ENCODE data around the gene ABI2.

Gene ABI2

DNA sequence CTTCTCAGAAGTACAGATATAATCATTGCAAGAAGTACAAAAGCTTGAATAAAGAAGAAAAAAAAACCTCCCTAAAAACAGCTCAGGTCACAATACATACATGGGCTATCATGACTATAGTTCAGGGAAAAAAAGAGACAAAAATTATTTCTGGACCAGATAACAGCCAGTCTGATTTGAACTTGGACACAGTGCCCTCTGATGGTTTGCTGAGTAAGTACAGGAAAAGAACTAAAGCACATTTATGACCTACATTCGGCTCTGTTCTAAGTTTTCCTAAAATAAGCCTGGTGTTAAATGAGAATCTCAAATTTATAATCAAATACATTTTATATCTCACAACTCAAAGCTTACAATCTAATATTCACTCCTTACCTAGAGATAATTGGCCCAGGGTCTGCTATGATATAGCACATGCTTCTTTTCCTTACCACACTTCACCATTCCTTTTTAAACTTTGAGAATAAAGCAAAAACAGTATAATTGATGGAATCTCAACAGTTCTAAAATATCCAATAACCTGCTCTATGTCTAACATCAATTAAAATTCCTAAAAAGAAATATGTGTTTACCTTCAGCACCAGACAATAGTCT, 125.8 kb downstream of the ABI2 start:
- H2AFZ ChIP-seq (ENCODE audit: low read depth, low read length, severe bottlenecking): no peak overlapping the region
- H3K27ac ChIP-seq (ENCODE audit: low read depth, low read length): no peak overlapping the region
- H3F3A ChIP-seq (ENCODE audit: insufficient read depth): no peaks in the 10 kb centered on the region; the same call in 1 of the 2 replicates
- no peaks in the 10 kb centered on the region for H3K36me3 ChIP-seq (ENCODE audit: low read length)
- H3K9me3 ChIP-seq (ENCODE audit: insufficient read depth, low read length): no peaks in the 10 kb centered on the region
- H3K27me3 ChIP-seq (ENCODE audit: low read length): no peaks in the 10 kb centered on the region
- no peak overlapping the region for H3K9ac ChIP-seq (ENCODE audit: low read length)
- H3K4me3 ChIP-seq (ENCODE audit: insufficient read depth, low read length, poor library complexity, severe bottlenecking): no peak overlapping the region
- H3K4me2 ChIP-seq (ENCODE audit: low read depth, low read length, poor library complexity, severe bottlenecking): no peak overlapping the region
- no peaks in the 10 kb centered on the region for H3K79me2 ChIP-seq (ENCODE audit: insufficient read depth, low read length)
- TF ChIP-seq EZH2phosphoT487 (conservative IDR thresholded peaks at IDR 0.05; ENCODE audit: low read length): no peak
- TF ChIP-seq, protein P1, sequence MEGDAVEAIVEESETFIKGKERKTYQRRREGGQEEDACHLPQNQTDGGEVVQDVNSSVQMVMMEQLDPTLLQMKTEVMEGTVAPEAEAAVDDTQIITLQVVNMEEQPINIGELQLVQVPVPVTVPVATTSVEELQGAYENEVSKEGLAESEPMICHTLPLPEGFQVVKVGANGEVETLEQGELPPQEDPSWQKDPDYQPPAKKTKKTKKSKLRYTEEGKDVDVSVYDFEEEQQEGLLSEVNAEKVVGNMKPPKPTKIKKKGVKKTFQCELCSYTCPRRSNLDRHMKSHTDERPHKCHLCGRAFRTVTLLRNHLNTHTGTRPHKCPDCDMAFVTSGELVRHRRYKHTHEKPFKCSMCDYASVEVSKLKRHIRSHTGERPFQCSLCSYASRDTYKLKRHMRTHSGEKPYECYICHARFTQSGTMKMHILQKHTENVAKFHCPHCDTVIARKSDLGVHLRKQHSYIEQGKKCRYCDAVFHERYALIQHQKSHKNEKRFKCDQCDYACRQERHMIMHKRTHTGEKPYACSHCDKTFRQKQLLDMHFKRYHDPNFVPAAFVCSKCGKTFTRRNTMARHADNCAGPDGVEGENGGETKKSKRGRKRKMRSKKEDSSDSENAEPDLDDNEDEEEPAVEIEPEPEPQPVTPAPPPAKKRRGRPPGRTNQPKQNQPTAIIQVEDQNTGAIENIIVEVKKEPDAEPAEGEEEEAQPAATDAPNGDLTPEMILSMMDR (IDR thresholded peaks at IDR 0.05; ENCODE audit: insufficient read depth, low read length, poor library complexity, severe bottlenecking): peak; percentile 54
- no peaks in the 10 kb centered on the region for H4K20me1 ChIP-seq (ENCODE audit: low read depth, low read length)
- H3K9me2 ChIP-seq (replicated peaks; ENCODE audit: insufficient read depth, low read length): no peaks in the 10 kb centered on the region

- TF ChIP-seq, protein P1 (IDR thresholded peaks at IDR 0.05; ENCODE audit: insufficient read depth, low read length, poor library complexity, severe bottlenecking): no peak
- TF ChIP-seq EZH2phosphoT487 (conservative IDR thresholded peaks at IDR 0.05; ENCODE audit: low read length): no peak
- Histone ChIP-seq H4K20me1 (ENCODE audit: low read depth, low read length) (no peaks in the 10 kb centered on the region), H3K27ac (ENCODE audit: low read depth, low read length) (no peak overlapping the region), H3K9me2 (replicated peaks; ENCODE audit: insufficient read depth, low read length) (no peaks in the 10 kb centered on the region), H3K4me2 (ENCODE audit: low read depth, low read length, poor library complexity, severe bottlenecking) (no peak overlapping the region), H3K27me3 (ENCODE audit: low read length) (no peaks in the 10 kb centered on the region), H2AFZ (ENCODE audit: low read depth, low read length, severe bottlenecking) (no peak overlapping the region), H3K4me3 (ENCODE audit: insufficient read depth, low read length, poor library complexity, severe bottlenecking) (no peak overlapping the region), H3K79me2 (ENCODE audit: insufficient read depth, low read length) (no peaks in the 10 kb centered on the region), H3K36me3 (ENCODE audit: low read length) (no peaks in the 10 kb centered on the region), H3K9me3 (ENCODE audit: insufficient read depth, low read length) (no peaks in the 10 kb centered on the region), H3F3A (ENCODE audit: insufficient read depth) (no peaks in the 10 kb centered on the region; the same call in 1 of the 2 replicates), H3K9ac (ENCODE audit: low read length) (no peak overlapping the region)
Measured at GRCh38 chr2:203455209-203455608, 127.0 kb downstream of the ABI2 start.

- H3K79me2 ChIP-seq (ENCODE audit: insufficient read depth, low read length): no peaks in the 10 kb centered on the region
- H2AFZ ChIP-seq (ENCODE audit: low read depth, low read length, severe bottlenecking): no peak overlapping the region
- no peaks in the 10 kb centered on the region for H3K9me2 ChIP-seq (replicated peaks; ENCODE audit: insufficient read depth, low read length)
- H3K36me3 ChIP-seq (ENCODE audit: low read length): no peaks in the 10 kb centered on the region
- no peaks in the 10 kb centered on the region for H3F3A ChIP-seq (ENCODE audit: insufficient read depth)
- H3K4me2 ChIP-seq (ENCODE audit: low read depth, low read length, poor library complexity, severe bottlenecking): no peak overlapping the region
- H3K4me3 ChIP-seq (ENCODE audit: insufficient read depth, low read length, poor library complexity, severe bottlenecking): no peak overlapping the region
- no peaks in the 10 kb centered on the region for H3K27me3 ChIP-seq (ENCODE audit: low read length)
- H3K9ac ChIP-seq (ENCODE audit: low read length): no peak overlapping the region
- no peaks in the 10 kb centered on the region for H3K9me3 ChIP-seq (ENCODE audit: insufficient read depth, low read length)
- TF ChIP-seq, protein P1 (IDR thresholded peaks at IDR 0.05; ENCODE audit: insufficient read depth, low read length, poor library complexity, severe bottlenecking): no peak
- TF ChIP-seq EZH2phosphoT487 (conservative IDR thresholded peaks at IDR 0.05; ENCODE audit: low read length): no peak
- no peak overlapping the region for H3K27ac ChIP-seq (ENCODE audit: low read depth, low read length)
- no peaks in the 10 kb centered on the region for H4K20me1 ChIP-seq (ENCODE audit: low read depth, low read length)
Measured at GRCh38 chr2:203461746-203462145, 133.6 kb downstream of the ABI2 start.

All from SU-DHL-6 (cell line).